Fibroblast of skin of back (primary cell): Measurements from ENCODE around the gene ASB10. TPM values are rescaled to one million over a fixed set of nuclear protein-coding genes. Genes with fewer than 3 reads are reported as not detected.
A peak's percentile ranks its signal among the peaks of the same experiment; 100 is the strongest.

ENCODE experiments used
- DNase-seq: peaks from one replicate; pipeline ENCODE4 v3.0.0-alpha.2; 2013
- polyA plus RNA-seq, 2 experiments: library from polyadenylated mRNA; unstranded; fragments of 120-200 nt; gene quantifications; one replicate each; pipeline ENCODE4 v1.2.1, GENCODE V29; 2013; ENCODE audit not compliant: insufficient read length in 2 of 2

Gene ASB10, protein sequence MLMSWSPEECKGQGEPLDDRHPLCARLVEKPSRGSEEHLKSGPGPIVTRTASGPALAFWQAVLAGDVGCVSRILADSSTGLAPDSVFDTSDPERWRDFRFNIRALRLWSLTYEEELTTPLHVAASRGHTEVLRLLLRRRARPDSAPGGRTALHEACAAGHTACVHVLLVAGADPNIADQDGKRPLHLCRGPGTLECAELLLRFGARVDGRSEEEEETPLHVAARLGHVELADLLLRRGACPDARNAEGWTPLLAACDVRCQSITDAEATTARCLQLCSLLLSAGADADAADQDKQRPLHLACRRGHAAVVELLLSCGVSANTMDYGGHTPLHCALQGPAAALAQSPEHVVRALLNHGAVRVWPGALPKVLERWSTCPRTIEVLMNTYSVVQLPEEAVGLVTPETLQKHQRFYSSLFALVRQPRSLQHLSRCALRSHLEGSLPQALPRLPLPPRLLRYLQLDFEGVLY
- not detected for polyA plus RNA-seq (2013, experiment 1 of 2; ENCODE audit: insufficient read length)
- not detected for polyA plus RNA-seq (2013, experiment 2 of 2; ENCODE audit: insufficient read length)

DNA sequence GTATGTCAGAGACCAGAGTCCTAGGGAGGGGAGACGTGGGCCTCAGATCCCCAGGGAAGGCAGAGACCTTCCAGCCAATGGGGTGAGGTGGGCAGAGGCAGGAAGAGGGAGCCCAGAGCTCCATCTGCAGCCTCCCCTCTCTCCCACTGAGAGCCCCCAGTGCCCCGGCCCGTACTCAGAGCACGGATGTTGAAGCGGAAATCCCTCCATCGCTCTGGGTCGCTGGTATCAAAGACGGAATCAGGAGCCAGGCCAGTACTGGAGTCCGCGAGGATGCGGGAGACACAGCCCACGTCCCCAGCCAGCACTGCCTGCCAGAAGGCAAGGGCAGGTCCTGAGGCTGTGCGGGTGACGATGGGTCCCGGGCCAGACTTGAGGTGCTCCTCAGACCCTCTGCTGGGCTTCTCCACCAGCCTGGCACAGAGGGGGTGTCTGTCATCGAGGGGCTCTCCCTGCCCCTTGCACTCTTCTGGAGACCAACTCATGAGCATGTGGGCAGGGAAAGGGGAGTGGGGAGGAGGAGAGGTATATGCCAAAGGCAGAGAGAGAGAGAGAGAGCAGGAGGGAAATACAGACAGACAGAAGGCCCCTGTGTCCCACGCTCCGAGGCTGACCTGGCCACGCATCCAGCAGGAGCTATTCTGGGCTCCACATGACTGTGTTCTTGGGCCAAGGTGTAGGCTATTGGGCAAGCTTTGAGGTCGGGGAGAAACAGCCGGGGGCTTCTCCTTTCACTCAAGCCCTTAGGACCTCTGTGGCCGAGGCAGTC, at the start of gene ASB10:
Gene ASB10, minus strand, starts transcription at position 611 of the 769 bp plus-strand sequence. Its CDS starts 120 bp downstream, at position 491.
- no peak for DNase-seq

DNA sequence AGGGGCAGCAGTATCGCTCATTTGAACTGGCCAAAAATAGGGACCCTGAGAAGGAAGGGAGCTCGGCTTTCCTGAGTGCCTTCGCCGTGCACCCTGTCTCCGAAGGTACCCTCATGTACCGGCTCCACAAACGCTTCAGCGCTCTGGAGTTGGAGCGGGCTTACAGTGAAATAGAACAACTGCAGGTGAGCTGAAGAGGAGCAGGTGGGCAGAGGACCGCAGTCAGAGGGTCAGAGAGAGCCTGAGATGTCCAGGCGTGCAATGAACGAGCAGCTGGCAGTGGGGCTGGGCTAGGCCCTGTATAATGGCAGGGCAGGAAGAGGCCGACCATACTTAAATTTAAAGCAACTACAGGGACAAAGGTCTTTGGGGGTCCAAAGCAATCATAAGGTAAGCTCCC, 49.4 kb upstream of the ASB10 start:
- DNase-seq: no peak

DNA sequence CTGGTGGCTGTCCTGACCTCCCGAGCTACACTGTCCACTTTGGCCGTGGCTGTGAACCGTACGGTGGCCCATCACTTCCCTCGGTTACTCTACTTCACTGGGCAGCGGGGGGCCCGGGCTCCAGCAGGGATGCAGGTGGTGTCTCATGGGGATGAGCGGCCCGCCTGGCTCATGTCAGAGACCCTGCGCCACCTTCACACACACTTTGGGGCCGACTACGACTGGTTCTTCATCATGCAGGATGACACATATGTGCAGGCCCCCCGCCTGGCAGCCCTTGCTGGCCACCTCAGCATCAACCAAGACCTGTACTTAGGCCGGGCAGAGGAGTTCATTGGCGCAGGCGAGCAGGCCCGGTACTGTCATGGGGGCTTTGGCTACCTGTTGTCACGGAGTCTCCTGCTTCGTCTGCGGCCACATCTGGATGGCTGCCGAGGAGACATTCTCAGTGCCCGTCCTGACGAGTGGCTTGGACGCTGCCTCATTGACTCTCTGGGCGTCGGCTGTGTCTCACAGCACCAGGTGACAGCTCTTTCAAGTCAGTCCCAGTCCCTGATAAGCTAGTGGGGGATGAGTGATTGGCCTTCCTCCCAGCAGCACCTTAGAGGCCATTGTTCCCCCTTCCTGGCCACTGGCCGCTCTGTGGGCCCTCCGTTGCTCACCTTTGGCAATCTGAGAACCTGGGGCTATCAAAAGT, 48.2 kb upstream of the ASB10 start:
- no peak for DNase-seq

DNA sequence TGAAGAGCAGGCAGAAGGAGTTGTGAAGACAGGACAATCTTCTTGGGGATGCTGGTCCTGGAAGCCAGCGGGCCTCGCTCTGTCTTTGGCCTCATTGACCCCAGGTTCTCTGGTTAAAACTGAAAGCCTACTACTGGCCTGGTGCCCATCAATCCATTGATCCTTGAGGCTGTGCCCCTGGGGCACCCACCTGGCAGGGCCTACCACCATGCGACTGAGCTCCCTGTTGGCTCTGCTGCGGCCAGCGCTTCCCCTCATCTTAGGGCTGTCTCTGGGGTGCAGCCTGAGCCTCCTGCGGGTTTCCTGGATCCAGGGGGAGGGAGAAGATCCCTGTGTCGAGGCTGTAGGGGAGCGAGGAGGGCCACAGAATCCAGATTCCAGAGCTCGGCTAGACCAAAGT, 46.8 kb upstream of the ASB10 start:
- no peak for DNase-seq

DNA sequence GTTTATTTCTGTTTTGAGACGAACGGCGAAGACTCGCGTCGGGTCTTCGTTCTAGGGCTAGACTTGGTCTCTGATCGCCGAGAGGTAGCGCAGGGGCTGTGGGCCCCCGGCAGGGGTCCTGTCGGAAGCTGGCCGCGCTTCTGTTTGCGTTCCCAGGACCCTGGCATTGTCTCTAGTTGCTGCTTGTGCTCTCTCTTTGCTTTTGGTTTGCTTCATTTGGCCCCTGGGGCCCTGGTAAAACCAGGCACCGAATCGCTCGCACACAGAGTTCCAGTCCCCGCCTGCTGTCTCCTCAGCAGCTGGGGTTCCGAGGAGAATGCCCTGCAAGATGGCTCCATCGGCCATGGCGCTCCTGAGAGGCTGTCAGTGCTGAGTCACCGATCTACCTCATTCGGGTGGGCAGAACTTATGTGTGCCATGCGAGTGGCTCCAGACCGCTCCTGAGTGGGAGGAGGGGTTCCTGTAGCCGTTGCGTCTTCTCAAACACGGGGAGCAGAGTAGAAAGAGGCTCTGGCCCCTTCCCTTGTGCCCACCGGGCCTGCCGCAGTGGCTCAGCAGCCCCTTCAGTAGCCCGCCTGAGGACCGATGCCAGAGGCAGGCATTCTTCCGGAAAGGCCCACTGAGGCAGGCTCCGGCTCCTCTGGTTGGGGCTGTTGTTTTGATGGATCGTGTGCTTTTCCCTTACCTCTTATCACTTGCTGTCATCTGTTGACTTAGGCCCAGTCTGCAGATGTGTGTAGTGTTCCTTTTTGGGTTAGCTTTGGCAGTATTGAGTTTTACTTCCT, 46.1 kb upstream of the ASB10 start:
- peak; percentile 81 for DNase-seq

DNA sequence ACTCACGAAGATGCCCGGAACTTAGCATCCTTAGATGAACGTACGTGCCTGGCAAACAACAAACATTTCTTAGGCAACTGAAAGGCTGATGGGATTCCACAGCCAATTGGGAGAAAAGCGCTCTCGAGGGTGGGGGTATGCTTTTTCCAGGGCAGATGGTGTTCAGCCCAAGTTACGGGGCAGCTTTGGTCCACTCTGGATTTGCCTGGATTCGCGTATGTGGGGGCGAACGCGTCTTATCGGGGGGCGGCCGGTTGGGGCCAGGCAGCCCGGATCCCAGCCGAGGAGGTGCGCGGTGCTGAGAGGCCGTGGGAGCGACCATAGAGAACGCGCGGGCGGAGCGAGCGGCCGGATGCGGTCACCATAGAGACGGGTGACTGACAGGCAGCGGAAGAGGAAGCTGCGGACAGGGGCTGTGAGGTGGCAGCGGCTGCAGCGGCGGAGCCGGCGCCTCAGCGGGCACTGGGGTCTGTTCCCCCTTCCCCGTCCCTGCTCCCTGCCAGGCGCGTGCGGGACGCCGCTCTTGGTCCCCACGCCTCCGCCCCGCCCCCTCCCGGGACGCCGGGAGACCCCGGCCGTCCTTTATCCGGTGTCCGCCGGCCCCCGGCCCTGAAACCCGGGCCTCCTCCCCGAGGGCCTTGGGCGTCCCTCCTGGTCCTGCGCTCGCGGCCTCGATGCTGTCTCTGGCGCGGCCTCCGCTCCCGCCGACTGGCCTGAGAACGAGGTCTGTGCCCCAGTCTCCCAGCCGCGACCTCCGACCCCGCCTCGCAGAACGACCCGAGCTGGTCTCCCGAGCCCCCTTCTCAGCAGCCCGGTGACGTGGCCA, 45.3 kb upstream of the ASB10 start, which contains the start of gene CHPF2:
Gene CHPF2, plus strand, starts transcription at position 393 of the 826 bp plus-strand sequence. CDS start 1,529 bp downstream, outside the sequence.
- peak; percentile 88 for DNase-seq

DNA sequence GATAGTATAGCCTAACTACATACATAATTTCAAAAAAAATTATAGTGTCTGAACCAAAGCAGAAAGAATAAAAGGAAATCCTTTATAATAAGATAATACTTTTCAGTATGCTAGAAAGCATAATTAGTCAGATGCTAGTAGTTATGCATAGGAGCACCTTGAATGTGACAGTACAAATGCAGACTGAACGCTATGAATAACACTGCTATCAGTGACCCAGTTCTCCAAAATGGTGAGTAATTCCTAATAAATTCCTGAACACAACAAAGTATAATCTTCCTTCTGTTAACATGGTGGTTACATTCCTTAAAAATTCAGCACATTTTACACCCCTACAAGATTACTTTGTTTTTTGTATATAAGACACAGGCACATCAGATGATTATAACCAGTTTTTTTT, 44.0 kb upstream of the ASB10 start:
- peak; percentile 27 for DNase-seq

DNA sequence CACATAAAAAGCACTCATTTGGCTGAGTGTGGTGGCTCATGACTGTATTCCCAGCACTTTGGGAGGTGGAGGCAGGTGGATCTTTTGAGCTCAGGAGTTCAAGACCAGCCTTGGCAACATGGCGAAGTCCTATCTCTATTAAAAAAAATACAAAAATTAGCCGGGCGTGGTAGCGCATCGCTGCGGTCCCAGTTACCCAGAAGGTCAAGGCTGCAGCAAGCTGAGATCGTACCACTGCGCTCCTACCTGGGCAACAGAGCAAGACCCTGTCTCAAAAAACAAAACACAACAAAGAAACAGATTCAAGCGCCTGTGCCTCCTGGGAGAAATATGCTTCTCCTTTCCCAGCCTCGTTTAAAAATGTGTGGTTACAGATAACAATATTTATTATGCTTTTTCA, 42.2 kb upstream of the ASB10 start:
- no peak for DNase-seq

DNA sequence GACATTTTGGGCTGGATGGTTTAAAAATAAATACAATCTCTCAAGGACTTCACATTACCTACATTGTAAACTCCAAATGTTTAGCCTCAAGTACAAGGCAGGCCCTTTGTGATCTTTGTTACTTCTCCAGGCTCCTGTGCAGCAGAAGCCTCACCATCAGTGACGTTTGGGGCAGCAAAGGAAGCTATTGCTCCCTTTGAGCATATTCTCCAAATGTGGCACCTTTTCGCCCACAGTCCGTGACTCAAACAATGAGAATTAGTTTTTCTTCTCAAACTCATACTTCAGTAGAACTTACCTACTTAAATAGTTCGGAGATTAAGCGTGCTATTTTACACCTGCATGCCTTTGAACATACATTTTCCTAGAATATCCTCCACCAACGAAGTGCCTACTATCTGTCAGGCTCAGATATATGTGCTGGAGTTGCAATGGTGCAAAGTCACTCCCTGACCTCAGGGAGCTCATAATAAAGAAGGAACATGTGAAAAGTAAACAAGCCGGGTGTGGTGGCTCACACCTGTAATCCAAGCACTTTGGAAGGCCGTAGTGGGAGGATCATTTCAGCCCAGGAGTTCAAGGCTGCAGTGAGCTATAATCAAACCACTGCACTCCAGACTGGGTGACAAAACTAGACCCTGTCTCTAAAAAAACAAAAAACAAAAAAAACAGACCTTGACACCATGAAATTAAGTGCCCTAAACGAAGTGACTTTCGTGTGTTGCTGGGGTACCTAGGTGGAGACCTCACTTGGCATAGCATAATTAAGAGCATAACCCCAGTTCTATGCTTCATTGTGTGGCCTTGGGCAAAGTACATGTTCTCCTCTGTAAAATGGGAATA, 41.2 kb upstream of the ASB10 start:
- DNase-seq: no peak

DNA sequence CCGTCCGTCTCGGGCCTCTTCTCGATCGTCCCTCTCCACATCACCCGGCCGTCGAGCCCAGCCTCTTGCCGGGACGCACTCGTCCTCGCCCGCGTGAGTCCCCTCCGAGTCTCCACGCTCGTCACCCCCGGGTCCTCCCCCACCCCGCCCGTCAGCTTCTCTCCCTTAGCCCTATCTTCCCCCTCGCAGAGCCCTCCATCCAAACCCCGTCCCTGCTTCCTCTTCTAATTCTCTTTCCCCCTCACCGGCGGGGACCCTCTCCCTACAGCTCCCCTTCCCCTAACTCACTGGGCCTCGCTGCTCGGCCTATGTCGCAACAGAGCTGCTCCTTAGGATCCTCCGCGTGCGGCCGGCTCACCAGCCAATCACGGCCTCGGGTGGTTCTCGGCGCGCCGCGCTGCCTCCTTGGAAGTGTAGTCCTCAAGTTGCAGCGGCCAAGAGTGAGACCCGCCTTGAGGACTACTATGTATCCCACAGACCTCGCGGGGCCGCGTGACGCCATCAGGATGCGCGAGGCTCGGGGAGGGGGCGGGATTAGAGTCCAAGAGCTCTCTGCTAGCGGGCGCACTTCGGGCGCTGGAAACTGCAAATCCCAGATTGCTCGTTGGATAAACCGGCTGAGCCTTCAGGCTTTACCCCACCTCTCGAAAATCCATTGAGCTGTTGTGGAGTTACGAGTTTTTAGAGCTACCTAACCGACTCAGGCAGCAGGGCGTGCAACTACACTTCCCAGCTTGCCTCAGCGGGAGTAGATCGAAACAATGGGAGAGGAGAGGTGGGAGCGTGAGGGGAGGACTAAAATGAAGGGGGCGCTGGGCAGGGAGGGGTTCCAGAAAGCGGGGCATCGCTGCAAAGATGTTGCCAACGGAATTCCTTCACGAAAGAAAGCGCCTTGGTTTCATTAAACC, 40.1 kb upstream of the ASB10 start, which contains the start of gene ABCF2:
Gene ABCF2, minus strand, starts transcription at position 331 of the 908 bp plus-strand sequence. CDS start 747 bp downstream, outside the sequence.
- DNase-seq: peak; percentile 99

DNA sequence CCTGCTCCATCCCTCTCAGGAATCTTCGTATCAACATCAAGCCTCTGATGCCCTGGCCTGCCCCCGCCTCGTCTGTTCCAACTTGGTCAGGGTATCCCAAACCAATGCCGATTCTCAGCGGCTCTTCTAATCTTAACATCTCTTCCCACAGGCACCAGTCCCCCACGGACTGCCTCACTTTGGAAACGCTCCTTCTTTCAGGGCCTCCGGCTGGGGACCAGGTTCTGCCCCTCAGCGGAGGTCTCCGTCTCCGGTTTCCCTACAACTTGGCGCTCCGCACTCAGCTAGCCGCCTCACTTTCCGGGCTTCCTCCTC, 39.5 kb upstream of the ASB10 start:
- no peak for DNase-seq

DNA sequence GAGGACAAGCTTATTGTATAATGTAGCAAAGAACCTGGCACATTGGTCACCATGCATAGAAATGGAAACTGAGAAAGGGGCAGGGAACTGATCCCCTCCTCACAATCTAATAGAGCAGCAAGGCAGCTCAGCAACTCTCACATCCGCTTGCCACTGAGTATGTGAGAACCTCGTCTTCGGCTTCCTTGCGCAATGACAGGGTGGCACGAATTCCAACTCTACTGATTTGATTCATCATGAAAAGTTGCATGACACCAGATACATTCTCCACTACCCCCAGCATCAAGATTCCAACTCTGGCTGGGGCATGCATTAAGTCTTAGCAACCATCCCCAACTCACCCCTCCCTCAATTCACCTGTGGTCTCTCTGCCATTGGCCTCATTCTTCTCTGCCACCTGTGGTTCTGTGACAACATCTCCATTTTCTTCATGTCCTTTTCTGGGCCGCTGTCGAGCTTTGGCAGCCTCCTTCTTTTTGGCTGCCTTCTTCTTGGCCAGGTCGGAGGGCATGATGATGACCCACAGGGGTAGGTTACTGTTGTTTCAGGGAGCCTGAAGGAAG, 39.0 kb upstream of the ASB10 start:
- DNase-seq: no peak

DNA sequence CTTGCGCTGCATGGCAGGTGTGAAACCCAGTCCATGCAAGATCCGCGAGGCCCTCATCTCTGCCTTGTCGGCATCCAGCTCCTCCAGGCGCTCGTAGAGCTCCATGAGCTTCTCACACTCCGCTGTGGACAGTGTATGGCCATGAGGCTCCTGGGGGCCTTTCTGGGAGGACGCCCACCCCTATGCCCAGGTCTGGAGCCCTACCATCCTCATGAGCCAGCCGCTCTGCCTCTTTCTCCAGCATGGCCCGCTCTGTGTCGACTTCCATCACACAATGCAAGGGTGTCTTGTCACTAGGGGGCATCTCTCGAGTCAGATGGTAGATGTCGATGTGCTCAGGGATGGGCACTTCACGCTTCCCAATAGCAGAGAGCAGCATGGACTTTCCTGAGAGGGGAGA, 36.7 kb upstream of the ASB10 start:
- no peak for DNase-seq

DNA sequence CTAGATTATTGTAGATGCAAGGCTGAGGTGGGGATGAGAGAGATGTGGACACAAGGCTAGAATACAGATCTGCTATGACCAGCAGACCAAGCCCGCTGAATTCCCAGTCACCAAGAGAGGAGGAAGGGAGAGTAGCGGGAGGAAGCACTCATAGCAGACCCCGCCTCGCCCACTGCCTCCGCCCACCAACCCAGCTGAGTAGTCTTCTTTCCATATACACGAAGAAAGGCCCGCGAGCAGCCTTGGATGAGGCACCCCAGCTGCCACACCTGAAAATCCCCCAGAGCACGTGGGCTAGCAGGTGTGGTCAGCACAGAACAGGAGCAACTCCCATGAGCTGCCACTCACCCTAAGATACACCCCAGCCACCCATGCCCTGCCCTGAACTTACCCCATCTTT, 31.1 kb upstream of the ASB10 start:
- no peak for DNase-seq

DNA sequence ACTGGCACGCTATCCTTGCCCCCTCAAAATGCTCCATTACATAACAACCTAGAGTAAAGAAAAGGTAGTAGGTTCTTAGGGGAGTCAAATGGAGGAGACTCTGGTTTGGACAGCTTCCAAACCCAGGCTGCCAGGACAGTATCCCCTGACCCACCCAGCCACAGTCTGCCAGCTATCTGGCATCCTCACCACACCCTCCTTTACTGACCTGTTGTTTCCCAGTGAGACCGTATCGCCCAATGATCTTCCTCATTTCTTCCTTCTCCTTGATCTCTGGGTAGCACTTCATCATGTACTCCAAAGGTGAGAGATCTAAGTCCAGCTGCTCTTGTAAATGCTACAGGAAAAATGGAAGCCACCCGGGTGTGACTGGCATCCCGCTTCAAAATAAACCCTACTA, 28.3 kb upstream of the ASB10 start:
- no peak for DNase-seq

DNA sequence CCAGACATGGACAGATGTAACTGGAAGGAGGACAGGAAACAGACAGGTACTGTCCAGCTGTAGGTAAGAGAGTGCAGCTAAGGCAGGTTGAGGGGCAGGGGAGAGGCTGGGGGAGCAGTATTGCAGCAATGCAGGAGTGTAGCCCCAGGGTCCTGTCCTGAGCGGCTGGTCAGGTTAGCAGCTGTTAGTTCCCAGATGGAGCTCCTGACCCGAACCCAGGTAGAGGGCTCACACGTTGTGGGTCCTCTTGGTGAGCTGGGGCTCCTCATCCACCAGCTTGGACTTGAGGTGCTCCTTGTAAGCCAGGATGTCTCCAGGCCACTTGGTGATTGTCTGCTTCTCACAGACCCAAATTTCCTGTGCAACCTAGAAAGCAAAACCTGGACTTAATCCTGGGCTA, 26.8 kb upstream of the ASB10 start:
- DNase-seq: no peak

DNA sequence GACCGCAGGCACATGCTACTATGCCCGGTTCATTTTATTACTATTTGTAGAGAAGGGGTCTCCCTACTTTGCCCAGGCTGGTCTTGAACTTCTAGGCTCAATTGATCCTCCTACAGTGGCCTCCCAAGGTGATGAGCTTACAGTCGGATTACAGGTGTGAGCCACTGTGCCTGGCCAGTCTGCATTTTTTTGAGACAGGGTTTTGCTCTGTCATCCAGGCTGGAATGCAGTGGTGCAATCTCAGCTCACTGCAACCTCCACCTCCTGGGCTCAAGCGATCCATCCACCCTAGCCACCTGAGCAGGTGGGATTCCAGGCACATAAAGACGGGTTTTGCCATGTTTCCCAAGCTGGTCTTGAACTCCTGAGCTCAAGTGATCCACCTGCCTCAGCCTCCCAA, 25.6 kb upstream of the ASB10 start:
- DNase-seq: no peak

DNA sequence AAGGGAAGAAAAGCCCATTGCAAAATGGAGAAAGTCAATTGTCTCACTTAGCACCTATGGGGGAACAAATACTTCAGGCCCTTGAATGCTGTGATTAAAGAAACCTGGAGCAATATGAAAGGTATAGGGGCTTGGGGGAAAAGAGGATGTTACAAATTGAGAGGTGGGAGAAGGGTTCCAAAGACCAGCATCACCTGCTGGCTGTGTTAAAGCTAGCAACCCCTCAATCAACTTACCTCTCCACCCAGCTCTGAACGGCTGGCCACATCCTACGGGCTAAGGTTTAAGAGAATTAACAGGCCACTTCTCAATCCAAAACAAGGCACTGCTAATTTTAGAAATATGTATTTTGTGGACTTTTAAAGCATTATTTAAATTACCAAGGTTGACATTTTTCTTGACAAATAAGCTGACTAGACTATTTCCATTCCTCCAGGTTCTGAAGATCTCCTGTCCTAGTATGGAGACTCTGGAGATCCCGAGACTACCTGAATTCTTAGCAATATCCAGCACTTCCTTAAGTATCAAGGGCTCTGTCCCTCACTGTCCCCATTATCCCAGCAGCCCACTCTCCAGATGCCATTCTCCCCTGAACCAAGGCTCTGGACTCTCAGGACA, 24.2 kb upstream of the ASB10 start:
- no peak for DNase-seq
